ENCODE measurements around the gene SLC1A2.

SLC1A2 gene

DNA sequence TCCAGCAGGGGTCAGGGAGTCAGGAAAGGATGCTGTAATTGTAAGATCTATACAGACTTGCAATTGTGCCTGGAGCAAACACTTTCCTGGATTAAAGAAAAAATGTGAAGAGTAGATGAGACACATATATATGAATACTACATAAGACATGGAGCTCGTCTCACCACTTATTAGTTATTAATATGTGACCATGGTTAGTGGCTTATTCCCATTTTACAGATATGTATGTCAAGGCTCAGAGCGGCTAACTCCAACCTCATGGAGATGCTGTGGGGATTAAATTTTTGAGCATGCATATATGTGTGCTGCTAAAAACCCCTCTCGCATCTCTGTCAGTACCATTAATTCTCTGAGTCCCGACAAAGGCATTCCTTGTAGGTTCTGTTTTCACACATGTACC is 125.7 kb downstream of the SLC1A2 start:
- no peak for DNase-seq

DNA sequence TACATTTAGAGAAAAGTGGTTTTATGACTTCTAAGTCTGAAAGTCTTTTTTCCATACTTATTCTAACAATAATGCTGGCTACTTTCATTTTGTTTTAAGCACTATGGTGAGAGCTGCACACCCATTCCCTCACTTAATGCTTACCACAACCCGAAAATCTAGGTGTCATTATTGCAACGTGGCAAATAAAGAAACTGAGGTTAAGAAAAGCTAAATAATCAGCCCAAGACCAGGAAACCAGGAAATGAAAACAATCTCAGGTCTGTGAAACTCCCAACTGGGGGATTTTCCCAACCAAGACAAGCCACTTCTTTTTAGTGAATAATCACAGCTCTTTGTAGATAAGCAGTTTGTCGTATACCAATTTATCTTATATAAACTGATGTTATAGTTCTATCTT is 126.3 kb downstream of the SLC1A2 start:
- no peak for DNase-seq

DNA sequence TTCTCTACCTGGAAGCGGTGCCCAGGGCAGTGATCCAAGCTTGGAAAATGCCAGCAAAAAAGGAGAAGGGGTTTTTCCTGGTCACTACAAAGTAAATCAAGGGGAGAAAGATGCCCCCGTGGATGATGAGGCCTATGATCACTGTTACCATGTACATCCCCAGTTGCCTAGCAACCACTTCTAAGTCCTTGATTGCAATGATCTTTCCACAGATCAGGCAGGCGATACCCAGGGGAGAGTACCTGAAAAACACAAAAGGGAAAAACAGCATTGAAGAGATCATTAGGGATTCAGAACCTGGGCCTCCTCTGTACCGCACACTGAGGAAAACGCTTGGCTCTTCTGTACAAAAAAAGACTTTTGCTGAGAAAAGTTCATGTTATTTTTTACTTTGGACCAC is 127.1 kb downstream of the SLC1A2 start:
- DNase-seq = no peak

DNA sequence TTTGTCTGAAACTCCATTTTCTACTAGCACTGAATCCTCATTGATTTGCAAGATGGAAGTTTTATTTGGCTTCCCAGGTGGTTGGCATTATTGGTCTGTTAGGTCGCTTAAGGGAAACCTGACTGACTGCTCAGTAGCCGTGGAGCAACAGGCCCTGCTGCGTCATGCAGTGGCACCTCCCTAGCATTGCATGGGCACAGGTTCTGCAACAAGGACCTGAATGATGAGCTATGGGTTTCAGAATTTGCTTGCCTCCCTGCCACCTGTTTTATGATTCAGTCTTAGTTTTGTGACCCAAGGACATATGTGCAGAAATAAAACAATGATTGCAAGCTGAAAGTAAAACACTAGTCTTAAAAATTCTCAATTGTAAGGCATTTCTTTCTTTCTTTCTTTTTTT is 128.5 kb downstream of the SLC1A2 start:
- DNase-seq = no peak

DNA sequence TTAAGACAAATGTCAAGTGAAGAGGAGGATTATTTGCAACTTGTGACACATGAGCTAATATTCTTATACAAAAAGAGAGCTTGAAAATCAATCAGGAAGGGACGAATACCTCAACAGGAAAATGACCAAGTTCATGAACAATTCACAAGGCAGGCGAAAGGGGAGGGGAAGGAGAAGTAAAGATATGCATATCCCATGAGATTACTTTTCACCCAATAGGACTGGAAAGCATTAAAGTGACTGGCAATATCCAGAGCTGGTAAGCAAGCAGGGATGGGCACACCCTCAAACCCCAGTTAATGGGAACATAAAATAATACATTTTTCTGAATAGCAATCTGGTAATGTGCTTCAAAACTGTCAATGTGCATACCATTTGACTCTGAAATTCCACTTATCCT is 129.5 kb downstream of the SLC1A2 start:
- no peak for DNase-seq

DNA sequence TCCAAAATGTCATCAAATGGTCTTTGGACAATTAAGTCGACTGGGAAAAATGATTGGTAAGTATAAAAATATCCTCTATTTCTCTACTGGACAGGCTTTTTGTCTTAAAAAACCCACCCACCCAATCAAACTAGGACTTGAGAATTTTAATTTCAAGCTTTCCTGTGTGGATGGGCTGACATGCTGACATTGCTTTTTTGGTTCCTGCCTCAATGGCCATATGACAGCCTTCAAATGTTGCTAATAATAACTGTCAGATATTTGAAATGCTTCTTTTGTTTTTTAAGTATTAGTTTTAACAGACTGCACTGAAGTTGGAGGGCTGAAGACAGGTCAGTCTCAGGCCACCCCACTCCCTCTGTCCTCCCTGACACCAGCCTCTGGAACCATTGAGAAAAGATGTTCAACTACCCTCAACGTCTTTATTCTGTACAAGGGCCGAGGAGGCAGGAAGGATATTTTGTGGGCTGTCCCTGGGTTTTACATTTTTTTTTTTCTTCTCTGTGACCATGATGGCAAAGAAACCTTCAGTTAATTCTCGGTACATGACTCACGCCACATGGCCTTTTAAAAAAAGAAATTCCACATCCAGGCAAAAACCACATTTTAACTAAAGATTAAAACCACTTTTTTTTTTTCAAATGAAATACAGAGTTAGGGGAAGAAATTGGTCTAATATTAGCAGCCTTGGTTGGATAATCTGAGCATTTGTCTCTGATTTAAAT is 130.4 kb downstream of the SLC1A2 start:
- DNase-seq = no peak

DNA sequence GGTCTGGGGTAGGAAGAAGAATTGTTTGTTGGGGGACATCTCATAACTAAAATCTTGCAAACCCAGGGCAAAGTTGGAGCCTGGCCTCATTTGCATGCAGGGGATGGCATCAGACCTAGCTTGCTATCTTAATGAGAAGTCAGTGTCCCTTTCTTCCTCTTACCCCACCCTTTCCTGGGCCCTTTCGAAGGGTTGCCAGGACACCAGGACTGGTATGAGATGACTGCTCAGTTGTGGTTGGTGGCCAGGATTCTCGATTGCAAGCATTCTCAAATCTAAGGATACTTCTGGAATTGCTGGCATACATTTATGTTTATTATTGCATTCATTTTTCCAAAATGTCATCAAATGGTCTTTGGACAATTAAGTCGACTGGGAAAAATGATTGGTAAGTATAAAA is 131.0 kb downstream of the SLC1A2 start:
- DNase-seq = no peak

DNA sequence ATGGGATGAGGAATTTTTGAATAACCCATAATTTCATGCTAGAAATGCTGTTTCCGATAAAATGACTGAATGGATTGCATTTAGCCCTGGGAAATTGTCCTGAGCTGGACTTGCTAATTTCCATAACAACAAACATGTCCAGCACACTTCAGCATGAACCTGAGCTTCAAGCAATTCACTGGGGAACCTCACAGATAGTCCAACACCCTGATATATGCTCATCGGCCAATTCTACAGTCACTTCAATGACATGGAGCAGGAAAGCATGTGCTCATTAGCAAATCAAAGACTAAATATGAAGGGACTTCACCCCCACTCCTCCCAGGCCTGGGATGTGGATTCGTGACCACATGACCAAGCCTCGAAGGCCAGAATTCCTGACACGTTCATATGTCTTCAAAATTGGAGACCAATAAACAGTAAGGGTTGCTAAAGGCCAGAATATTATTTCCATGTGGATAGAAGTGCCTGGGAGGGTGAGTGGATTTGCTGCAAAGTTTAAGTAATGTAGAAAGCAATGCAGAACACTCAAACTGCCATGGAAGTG is 131.9 kb downstream of the SLC1A2 start:
- no peak for DNase-seq

DNA sequence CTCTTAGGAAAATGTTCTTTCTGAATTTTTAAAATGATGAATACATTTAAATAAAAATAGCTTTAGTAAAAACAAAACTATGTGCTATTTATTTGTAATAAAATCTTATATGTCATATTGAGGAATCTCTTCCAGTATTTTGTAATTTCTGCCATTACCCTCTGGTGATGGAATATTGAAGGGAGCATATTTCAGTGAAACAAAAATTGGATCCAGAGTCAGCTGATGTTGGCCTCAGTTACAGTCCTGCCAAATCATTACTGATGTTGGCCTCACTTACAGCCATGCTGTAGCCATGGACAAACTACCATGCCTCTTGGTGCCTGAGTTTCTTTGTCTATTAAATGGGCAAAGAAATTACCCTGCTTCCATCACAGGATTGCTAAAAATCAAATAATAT is 133.2 kb downstream of the SLC1A2 start:
- DNase-seq = no peak

DNA sequence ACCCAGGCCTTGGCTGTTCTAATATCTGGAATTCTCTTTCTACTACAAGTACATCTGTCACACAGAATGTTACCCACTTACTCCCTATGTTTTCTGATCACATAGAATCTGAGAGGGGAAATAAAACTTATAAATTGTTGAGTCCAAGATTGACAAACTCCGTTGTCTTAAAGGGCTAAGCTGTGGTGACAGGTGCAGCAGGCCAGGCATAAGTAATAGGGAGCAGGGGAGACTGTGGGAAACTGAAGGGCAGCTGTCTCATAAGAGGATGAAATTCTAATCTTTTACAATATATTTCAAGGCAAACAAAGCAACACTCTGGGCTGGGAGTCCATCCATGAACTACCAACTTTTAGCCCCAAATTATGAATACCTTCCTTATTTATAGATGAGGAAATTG is 133.9 kb downstream of the SLC1A2 start:
- DNase-seq = no peak

DNA sequence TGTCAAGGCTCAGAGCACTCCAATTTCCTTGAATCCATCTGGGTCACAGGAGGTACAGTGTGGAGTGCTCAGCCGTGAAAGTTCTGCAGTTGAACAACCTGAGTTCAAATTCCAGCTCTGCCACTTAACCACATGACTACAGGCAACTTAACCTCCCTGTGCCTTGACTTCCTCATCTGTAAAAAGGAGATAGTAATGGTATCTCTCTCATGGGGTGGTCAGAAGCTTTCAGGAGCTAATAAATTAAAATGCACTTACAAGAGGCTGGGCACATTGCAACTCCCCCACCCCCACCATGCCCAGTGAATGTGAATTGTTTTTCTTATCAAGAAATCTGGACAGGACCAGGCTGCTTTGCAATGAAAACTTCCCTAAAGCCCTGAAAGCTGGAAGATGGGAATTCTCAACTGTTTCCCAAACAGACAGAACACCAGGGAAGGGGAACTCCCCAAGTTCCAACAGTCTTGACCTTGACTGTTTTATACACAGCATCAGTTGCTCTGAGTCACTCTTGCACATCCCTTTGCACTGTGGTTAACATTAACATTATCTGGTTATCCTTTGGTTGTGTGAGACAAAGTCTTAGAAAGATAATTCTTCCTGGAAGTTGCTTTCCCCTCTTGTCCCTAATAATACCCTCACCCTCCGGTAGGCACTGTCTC is 137.0 kb downstream of the SLC1A2 start:
- DNase-seq = no peak

DNA sequence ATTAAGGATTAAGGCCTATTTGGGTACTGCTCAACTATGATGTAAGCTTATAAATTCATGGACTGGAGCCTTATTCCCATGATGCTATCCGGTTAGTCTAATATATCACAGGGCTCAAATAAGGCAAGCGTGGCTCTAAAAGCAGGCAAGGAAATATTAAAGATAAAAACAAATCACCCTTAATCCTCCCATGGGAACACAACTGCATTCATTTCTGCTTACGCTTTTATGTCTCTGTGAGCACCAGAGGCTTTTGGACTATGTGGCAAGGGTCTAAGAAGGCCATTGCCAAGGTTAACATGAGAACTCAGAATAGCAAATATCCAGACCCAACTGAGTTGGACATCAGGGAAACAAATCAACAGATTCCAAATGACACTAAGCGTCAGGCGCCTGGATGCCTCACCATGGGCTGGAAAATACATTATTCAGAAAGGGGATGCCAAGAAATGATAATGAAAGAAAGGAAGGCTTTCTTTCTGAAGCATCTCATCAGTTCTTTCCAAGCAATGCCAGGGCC is 138.1 kb downstream of the SLC1A2 start:
- DNase-seq = no peak

DNA sequence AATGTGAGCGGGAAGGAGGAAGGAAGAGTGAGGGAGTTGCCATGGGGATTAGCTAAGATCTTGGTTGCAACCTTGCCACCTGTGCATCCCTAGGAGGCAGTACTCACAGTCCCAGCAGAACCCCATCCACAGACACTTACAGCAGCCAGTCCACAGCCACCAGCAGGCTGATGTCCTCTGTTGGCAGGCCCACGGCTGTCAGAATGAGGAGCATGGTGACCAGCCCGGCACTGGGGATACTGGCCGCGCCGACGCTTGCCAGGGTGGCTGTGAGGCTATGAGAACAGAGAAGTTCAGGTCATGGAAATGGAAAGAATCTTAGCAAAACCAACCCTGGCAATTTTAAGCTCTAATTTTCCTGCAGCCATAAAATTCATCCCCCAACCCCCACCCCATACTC is 138.6 kb downstream of the SLC1A2 start:
- no peak for DNase-seq

DNA sequence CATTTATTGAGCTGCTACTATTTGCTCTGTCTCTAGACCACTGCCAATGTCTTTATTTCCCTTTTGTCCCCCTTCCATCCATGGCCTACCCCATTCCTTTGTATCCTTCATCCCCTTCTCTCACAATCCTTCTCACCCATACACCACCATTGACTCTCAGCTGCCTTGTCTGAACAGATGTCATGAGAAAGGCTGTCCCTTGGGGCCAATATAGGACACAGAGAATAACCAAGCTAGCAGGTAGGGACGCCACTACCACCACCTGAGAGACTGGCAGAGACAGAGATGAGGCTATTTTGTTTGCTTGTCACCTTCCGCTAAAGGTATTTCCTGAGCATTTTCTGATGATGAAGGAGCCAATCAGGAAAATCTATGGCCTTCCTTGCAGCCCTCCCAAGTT is 141.5 kb downstream of the SLC1A2 start:
- no peak for DNase-seq

DNA sequence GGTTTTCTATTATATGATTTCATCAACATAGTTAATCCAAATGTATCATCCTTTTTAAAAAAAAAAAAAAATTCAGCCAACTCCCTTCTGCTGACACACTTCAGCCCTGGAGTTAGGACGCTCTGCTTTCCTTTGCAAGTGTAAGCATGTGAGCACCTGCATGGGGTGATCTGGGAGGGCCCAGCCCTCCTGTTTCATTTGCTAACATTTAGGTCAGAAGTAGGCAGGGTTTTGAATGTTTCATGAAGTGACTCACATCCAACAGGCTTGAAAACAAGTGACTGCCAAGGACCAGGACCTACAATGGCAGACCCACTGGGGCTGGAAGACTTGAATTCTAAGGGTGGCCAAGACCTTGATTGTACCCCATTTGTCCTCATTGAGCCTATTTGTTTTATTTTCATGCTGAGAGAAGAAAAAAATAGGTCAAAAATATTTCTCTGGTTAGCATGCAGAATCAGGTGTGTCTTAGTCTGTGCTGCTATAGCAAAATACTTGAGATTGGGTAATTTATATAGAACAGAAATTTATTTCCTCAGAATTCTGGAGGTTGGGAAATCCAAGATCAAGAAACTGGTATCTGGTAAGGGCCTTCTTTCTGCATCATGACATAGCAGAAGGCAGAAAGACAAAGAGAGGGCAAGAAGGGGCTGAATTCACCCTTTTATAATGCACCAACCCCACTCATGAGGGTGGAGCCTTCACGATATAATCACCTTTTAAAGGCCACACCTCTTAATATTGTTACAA is 142.8 kb downstream of the SLC1A2 start:
- DNase-seq = no peak

DNA sequence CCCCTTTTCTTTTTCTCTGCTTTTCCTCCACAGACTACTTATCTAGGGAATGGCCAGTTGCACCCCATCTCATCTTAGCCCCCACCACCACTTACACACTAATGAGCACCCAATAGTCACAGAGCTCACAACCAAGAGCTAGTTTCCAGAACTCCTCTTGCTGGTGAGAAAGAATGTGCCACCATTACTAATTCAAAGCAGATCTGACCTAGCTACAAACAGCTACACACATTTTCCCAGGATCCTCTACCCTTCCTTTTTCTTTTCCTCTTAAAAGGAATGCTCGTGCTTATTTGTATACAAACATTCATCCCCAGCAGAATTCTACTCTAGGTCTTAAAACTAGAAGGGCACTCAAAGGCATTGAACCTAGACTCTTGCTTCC is 143.6 kb downstream of the SLC1A2 start:
- no peak for DNase-seq

DNA sequence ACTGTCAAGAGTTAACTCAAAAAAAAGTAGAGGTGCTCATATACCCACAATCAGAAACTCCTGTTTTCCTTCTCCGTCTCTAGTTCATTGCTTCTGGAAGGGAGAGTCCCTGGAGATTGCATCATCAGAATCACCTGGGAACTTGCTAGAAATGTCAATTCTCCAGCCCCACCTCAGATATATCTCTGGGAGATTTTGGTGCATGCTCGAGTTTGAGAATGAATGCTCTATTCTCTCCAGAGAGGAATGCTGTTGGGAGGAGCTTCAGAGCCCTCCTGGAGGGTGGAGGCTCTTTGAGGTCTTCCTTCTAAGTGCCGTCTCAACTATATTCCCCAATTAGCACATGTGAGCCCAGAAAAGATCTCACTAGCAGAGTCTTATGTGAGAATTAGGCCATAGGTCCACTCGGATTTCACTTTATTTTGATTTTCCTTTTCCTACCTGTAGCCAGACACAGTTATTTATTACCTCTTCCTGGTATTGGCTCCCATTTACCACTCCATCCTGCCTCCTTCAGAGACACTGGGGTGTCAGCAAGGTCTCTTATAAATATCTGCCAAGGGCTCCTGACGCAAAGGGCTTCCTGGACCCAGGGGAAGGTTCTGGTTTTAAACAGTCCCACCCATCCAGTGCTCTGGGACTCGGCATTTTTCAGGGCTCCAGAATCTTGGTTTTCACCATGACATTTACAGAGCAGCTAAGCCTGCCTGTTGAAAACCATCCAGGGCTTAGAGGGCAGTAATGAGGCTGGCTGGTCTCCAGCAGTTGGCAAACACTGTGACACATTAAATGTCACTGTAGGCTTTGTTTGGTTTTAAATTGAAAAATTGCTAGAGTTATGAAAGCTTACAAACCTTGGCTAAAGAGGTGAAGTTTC is 144.2 kb downstream of the SLC1A2 start:
- peak; percentile 15 for DNase-seq

DNA sequence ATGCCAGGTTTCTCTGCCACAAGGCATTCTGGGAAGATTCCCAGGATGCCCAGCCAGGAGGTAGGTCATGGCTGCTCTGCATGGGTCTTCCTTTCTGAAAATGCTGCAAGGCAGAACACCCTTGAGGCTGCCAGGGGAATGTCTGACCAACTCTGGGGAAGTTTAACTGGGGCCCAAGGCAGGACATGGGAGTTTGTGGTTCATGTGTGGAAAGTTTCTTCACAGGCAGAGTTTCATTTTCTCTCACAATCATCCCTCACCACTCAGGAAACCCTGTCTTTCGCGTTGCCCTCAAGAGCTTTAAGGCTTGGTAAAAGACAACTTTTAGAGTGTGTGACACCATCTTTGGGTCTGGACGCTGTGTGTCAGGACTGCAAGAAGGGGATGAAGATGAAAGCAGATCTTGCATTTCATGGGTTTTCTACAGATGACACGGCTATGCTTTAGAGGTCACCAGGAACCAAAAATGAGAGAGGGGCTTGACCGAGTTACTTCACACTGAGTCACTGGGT is 146.9 kb downstream of the SLC1A2 start:
- DNase-seq = no peak

DNA sequence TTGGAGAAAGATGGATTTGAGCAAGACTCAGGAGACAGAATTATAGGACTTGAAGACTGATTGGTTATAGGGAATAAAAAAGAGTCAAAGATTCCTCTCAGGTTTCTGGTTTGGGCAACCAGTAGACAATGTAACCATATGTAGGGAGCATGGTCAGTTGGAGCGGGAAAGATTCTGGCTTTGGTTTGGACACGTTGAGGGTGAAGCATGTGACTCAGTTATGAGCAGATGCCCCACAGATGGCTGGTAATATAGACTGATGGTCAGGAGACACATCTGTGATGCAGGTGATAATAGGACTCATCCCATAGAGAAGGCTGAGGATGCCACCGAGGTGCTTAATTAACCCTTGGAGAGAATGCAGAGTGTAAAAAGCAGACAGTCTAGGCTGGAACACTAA is 148.3 kb downstream of the SLC1A2 start:
- no peak for DNase-seq

DNA sequence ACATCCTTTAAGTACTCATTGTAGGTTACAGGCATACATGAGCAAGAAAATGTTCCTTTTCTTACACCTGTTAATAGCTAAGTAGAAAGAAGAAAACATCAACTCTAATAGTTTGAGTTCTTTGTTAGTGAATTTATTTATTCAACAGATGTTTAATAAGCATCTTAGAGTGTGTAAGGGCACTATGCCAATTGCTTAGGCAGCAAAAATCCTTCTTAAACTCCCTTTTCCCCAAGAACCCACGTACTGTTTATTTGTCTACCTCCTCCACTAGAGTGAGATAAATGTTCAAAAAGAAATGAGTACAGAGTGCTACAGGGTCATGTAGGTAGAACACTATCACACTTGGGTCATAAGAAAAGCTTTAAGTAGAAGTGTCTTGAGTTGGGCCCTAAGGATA is 149.0 kb downstream of the SLC1A2 start:
- no peak for DNase-seq

DNA sequence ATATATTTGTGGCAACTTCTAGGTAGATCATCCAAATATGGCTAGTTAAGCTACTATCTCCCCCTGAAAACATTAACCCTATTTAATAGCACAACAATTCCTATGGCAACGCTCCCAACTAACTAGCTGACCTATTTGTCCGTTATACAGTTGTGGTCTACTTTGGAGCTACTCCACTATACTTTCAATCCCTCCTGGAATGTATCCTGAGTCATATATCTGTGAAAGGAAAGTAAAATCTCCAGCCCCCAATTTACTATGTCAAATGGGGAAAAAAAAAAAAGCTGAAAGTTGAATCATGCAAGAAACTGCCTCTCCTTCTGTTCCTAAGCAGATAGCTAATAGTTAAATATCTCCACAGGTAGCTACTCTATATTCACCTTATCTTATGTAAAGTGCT is 151.9 kb downstream of the SLC1A2 start:
- no peak for DNase-seq

DNA sequence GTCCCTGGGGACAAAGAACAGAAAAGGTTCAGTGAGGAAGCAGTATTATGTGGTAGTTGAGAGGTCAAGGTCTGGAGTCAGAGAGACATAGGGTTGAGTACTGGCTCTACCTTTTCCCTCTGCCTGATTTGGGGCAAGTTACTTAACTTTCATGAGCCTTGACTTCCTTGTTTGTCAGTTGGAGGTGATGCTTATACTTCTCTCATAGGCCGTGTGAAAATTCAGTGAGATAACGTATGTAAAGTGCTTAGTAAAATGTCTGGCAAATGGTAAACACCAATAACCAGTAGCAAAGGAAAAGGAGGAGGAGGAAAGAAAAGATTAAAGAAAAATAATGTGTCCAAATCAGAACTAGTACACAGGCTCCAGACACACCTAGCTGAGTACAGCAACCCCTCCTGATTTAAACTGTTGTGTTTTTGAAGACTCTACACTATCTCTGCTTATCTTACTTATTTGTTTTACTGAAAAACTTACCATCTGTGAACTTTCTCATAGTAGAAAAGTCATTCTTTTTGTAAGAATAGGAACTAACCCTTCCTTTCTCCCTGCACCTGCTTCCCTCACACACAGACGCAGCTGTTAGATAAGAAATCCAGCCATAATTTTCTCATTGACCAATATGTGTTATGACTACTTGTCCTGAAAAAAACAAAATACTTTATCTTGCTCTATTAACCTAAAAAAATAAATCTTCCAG is 153.5 kb downstream of the SLC1A2 start:
- no peak for DNase-seq
